Uterus (tissue), 2 donors: ENCODE results near the gene PGGHG.

Experiments
- CTCF ChIP-seq, 4 experiments: fragments of 200-600 bp in 2 of 4; fragments of 450-650 bp in 2 of 4; sonication (generic) in 2 of 4; IDR thresholded peaks; one replicate each; pipeline ENCODE4 v1.5.1; 2016 to 2019; ENCODE audit warnings: antibody characterized with exemption in 4 of 4, mild to moderate bottlenecking in 2 of 4, moderate library complexity in 1 of 4
- POLR2A ChIP-seq, 2 donors: fragments of 450-650 bp; IDR thresholded peaks; one replicate each; pipeline ENCODE4 v1.6.1; 2016; ENCODE audit warnings: antibody characterized with exemption in 2 of 2, mild to moderate bottlenecking in 1 of 2, moderate library complexity in 1 of 2

GRCh38 chr11:272195-272930 is 16.6 kb upstream of the PGGHG start:
- TF ChIP-seq CTCF (IDR thresholded peaks at IDR 0.05) (no peak), POLR2A (IDR thresholded peaks at IDR 0.05) (no peak)
